SU-DHL-6 (cell line): ENCODE data around the gene PHOX2B.

Experiments
- H2AFZ ChIP-seq: fragments of 200-600 bp; sonication (generic); 2 replicates; pipeline ENCODE4 v1.6.1; 2014; ENCODE audit warnings: low read depth, mild to moderate bottlenecking, moderate library complexity, mixed read lengths, antibody characterized with exemption, low read length; ENCODE audit not compliant: severe bottlenecking
- H3F3A ChIP-seq: fragments of 200-600 bp; shearing (Covaris generic); 2 replicates; pipeline ENCODE4 v1.6.0; 2016; ENCODE audit warnings: antibody characterized with exemption, mild to moderate bottlenecking; ENCODE audit not compliant: insufficient read depth
- H3K27ac ChIP-seq: fragments of 200-600 bp; sonication (generic); 2 replicates; pipeline ENCODE4 v1.5.1; 2016; ENCODE audit warnings: low read depth, mild to moderate bottlenecking, low read length, moderate library complexity, mixed read lengths
- H3K27me3 ChIP-seq: fragments of 200-600 bp; sonication (generic), shearing (Covaris generic); 2 replicates; pipeline ENCODE4 v1.6.0; 2014; ENCODE audit warnings: mild to moderate bottlenecking, low read length
- H3K36me3 ChIP-seq: fragments of 200-600 bp; sonication (generic); 2 replicates; pipeline ENCODE4 v1.6.1; 2014; ENCODE audit warnings: mild to moderate bottlenecking, low read length, mixed read lengths
- H3K4me2 ChIP-seq: fragments of 300-600, 200-600 bp; shearing (Covaris generic), sonication (generic); 2 replicates; pipeline ENCODE4 v1.6.0; 2014; ENCODE audit warnings: low read length, low read depth, mild to moderate bottlenecking; ENCODE audit not compliant: poor library complexity, severe bottlenecking
- H3K4me3 ChIP-seq: fragments of 200-600 bp; sonication (generic); 2 replicates; pipeline ENCODE4 v1.5.1; 2014; ENCODE audit warnings: antibody characterized with exemption, low read length, mild to moderate bottlenecking, mixed read lengths; ENCODE audit not compliant: insufficient read depth, poor library complexity, severe bottlenecking
- H3K79me2 ChIP-seq: fragments of 200-600 bp; sonication (generic); 2 replicates; pipeline ENCODE4 v1.6.1; 2014; ENCODE audit warnings: mild to moderate bottlenecking, low read length, moderate library complexity; ENCODE audit not compliant: insufficient read depth
- H3K9ac ChIP-seq: fragments of 200-600 bp; sonication (generic); 2 replicates; pipeline ENCODE4 v1.7.0; 2014; ENCODE audit warnings: mild to moderate bottlenecking, low read length
- H3K9me2 ChIP-seq: fragments of 200-600 bp; sonication (generic); replicated peaks from 2 replicates; pipeline ENCODE4 v1.6.1; 2014; ENCODE audit warnings: low read length; ENCODE audit not compliant: insufficient read depth
- H3K9me3 ChIP-seq: fragments of 200-600 bp; sonication (generic); 2 replicates; pipeline ENCODE4 v1.6.1; 2014; ENCODE audit warnings: low read length, mixed read lengths; ENCODE audit not compliant: insufficient read depth
- H4K20me1 ChIP-seq: fragments of 200-600 bp; sonication (generic); 2 replicates; pipeline ENCODE4 v1.6.1; 2014; ENCODE audit warnings: low read depth, mild to moderate bottlenecking, antibody characterized with exemption, low read length, moderate library complexity, mixed read lengths
- CTCF ChIP-seq: fragments of 200-600 bp; sonication (generic); IDR thresholded peaks from one replicate; pipeline ENCODE4 v1.5.1; 2017; ENCODE audit warnings: antibody characterized with exemption, mild to moderate bottlenecking, low read length, moderate library complexity; ENCODE audit not compliant: insufficient read depth, poor library complexity, severe bottlenecking
- EZH2phosphoT487 ChIP-seq: fragments of 200-600 bp; sonication (generic), shearing (Covaris generic); conservative IDR thresholded peaks from 2 replicates; pipeline ENCODE4 v1.6.1; 2018; ENCODE audit warnings: mild to moderate bottlenecking, antibody characterized with exemption, low read length, moderate library complexity, mixed read lengths

Gene PHOX2B

GRCh38 chr4:41725254-41725653, 23.3 kb downstream of the PHOX2B start:
- H3K4me2 ChIP-seq = no peak overlapping the region
- TF ChIP-seq CTCF (no peak), EZH2phosphoT487 (no peak)
- no peaks in the 10 kb centered on the region for H3K9me2 ChIP-seq
- no peaks in the 10 kb centered on the region; the same call in 1 of the 2 replicates for H3K9me3 ChIP-seq
- H4K20me1 ChIP-seq = no peaks in the 10 kb centered on the region
- H3K27ac ChIP-seq = no peak overlapping the region
- H3K27me3 ChIP-seq = 0 out of 2 replicates have a peak, but pooled peaks cover 3% of the 10 kb centered on the region
- H3K79me2 ChIP-seq = no peaks in the 10 kb centered on the region
- no peak overlapping the region for H3K9ac ChIP-seq
- no peaks in the 10 kb centered on the region for H3K36me3 ChIP-seq
- no peak overlapping the region for H3K4me3 ChIP-seq
- no peak overlapping the region for H2AFZ ChIP-seq
- no peaks in the 10 kb centered on the region for H3F3A ChIP-seq

GRCh38 chr4:41723286-41723685, 25.2 kb downstream of the PHOX2B start:
- Histone ChIP-seq H3K9ac (no peak overlapping the region), H2AFZ (no peak overlapping the region), H3K9me3 (no peaks in the 10 kb centered on the region; the same call in 1 of the 2 replicates), H3K36me3 (no peaks in the 10 kb centered on the region), H3K4me2 (no peak overlapping the region), H3K9me2 (no peaks in the 10 kb centered on the region), H3K4me3 (no peak overlapping the region), H4K20me1 (no peaks in the 10 kb centered on the region), H3K27ac (no peak overlapping the region), H3F3A (no peaks in the 10 kb centered on the region), H3K27me3 (0 out of 2 replicates have a peak, but pooled peaks cover 3% of the 10 kb centered on the region), H3K79me2 (no peaks in the 10 kb centered on the region)
- no peak for TF ChIP-seq EZH2phosphoT487
- no peak for TF ChIP-seq CTCF

GRCh38 chr4:41722181-41722580, 26.3 kb downstream of the PHOX2B start:
- Histone ChIP-seq H3F3A (no peaks in the 10 kb centered on the region), H3K9me2 (no peaks in the 10 kb centered on the region)

More at GRCh38 chr4:41722181-41722580, 26.3 kb downstream of the PHOX2B start:
- H3K79me2 ChIP-seq = no peaks in the 10 kb centered on the region
- H3K27ac ChIP-seq = no peak overlapping the region
- H3K4me2 ChIP-seq = no peak overlapping the region
- no peaks in the 10 kb centered on the region; the same call in 1 of the 2 replicates for H3K9me3 ChIP-seq
- H3K27me3 ChIP-seq = no peaks in the 10 kb centered on the region
- H3K9ac ChIP-seq = no peak overlapping the region
- H3K36me3 ChIP-seq = no peaks in the 10 kb centered on the region
- H3K4me3 ChIP-seq = no peak overlapping the region
- TF ChIP-seq EZH2phosphoT487 (no peak), CTCF (no peak)
- no peaks in the 10 kb centered on the region for H4K20me1 ChIP-seq
- no peak overlapping the region for H2AFZ ChIP-seq
